ENCODE results near the gene ST6GALNAC5.

ST6GALNAC5 gene

GRCh38 chr1:77031106-77031662 lies 163.9 kb downstream of the ST6GALNAC5 start:
- Histone ChIP-seq H3K27ac (no peak overlapping the region), H3K27me3 (ENCODE audit: insufficient read depth, low read depth, severe bottlenecking) (no peaks in the 10 kb centered on the region), H3K9me3 (ENCODE audit: severe bottlenecking) (no peaks in the 10 kb centered on the region), H3K36me3 (peaks cover 57% of the 10 kb centered on the region), H3K4me3 (ENCODE audit: low read depth, low read length) (no peak overlapping the region)
- TF ChIP-seq CTCF (IDR thresholded peaks at IDR 0.05; ENCODE audit: low read depth, low read length) = no peak
- no peak for DNase-seq

GRCh38 chr1:77036560-77036959 lies 169.3 kb downstream of the ST6GALNAC5 start:
- Histone ChIP-seq H3K27ac (no peak overlapping the region), H3K4me3 (ENCODE audit: low read depth, low read length) (no peak overlapping the region), H3K9me3 (ENCODE audit: severe bottlenecking) (peaks cover 3% of the 10 kb centered on the region), H3K27me3 (ENCODE audit: insufficient read depth, low read depth, severe bottlenecking) (no peaks in the 10 kb centered on the region), H3K36me3 (peaks cover 74% of the 10 kb centered on the region)
- no peak for DNase-seq
- TF ChIP-seq CTCF (IDR thresholded peaks at IDR 0.05; ENCODE audit: low read depth, low read length) = no peak

GRCh38 chr1:77037038-77037437 lies 169.8 kb downstream of the ST6GALNAC5 start:
- TF ChIP-seq CTCF (IDR thresholded peaks at IDR 0.05; ENCODE audit: low read depth, low read length) = no peak

GRCh38 chr1:77038000-77038399 lies 170.7 kb downstream of the ST6GALNAC5 start:
- Histone ChIP-seq H3K9me3 (ENCODE audit: severe bottlenecking) (peaks cover 3% of the 10 kb centered on the region), H3K27ac (no peak overlapping the region), H3K4me3 (ENCODE audit: low read depth, low read length) (no peak overlapping the region), H3K27me3 (ENCODE audit: insufficient read depth, low read depth, severe bottlenecking) (no peaks in the 10 kb centered on the region), H3K36me3 (peaks cover 68% of the 10 kb centered on the region)
- no peak for TF ChIP-seq CTCF (IDR thresholded peaks at IDR 0.05; ENCODE audit: low read depth, low read length)
- DNase-seq = no peak

More at GRCh38 chr1:77037038-77037437, 169.8 kb downstream of the ST6GALNAC5 start:
- no peak for DNase-seq
- no peaks in the 10 kb centered on the region for H3K27me3 ChIP-seq (ENCODE audit: insufficient read depth, low read depth, severe bottlenecking)
- no peak overlapping the region for H3K4me3 ChIP-seq (ENCODE audit: low read depth, low read length)
- peaks cover 3% of the 10 kb centered on the region for H3K9me3 ChIP-seq (ENCODE audit: severe bottlenecking)
- H3K36me3 ChIP-seq = peaks cover 76% of the 10 kb centered on the region
- H3K27ac ChIP-seq = no peak overlapping the region

GRCh38 chr1:77039111-77039510 lies 171.8 kb downstream of the ST6GALNAC5 start:
- Histone ChIP-seq H3K4me3 (ENCODE audit: low read depth, low read length) (no peak overlapping the region), H3K27me3 (ENCODE audit: insufficient read depth, low read depth, severe bottlenecking) (no peaks in the 10 kb centered on the region), H3K27ac (no peak overlapping the region), H3K36me3 (peaks cover 57% of the 10 kb centered on the region), H3K9me3 (ENCODE audit: severe bottlenecking) (peaks cover 3% of the 10 kb centered on the region)
- DNase-seq = no peak
- TF ChIP-seq CTCF (IDR thresholded peaks at IDR 0.05; ENCODE audit: low read depth, low read length) = no peak

- DNase-seq = no peak
- peaks cover 57% of the 10 kb centered on the region for H3K36me3 ChIP-seq
Observed at GRCh38 chr1:77039739-77040138, 172.5 kb downstream of the ST6GALNAC5 start.

More at GRCh38 chr1:77039739-77040138, 172.5 kb downstream of the ST6GALNAC5 start:
- H3K4me3 ChIP-seq (ENCODE audit: low read depth, low read length) = no peak overlapping the region
- no peak overlapping the region for H3K27ac ChIP-seq
- H3K27me3 ChIP-seq (ENCODE audit: insufficient read depth, low read depth, severe bottlenecking) = no peaks in the 10 kb centered on the region
- TF ChIP-seq CTCF (IDR thresholded peaks at IDR 0.05; ENCODE audit: low read depth, low read length) = no peak
- peaks cover 3% of the 10 kb centered on the region for H3K9me3 ChIP-seq (ENCODE audit: severe bottlenecking)
